Uterus (tissue), 2 donors: ENCODE results near the gene DDX31.

Experiments used
- CTCF ChIP-seq, 4 experiments: fragments of 200-600 bp in 2 of 4; fragments of 450-650 bp in 2 of 4; sonication (generic) in 2 of 4; IDR thresholded peaks; one replicate each; pipeline ENCODE4 v1.5.1; 2016 to 2019; ENCODE audit warnings: antibody characterized with exemption in 4 of 4, mild to moderate bottlenecking in 2 of 4, moderate library complexity in 1 of 4
- POLR2A ChIP-seq, 2 donors: fragments of 450-650 bp; IDR thresholded peaks; one replicate each; pipeline ENCODE4 v1.6.1; 2016; ENCODE audit warnings: antibody characterized with exemption in 2 of 2, mild to moderate bottlenecking in 1 of 2, moderate library complexity in 1 of 2

GRCh38 chr9:132592451-132592850 is 77.3 kb downstream of the DDX31 start:
- no peak for TF ChIP-seq CTCF (IDR thresholded peaks at IDR 0.05)
- TF ChIP-seq POLR2A (IDR thresholded peaks at IDR 0.05), result no peak
